Lung (tissue), 12 donors: Measurements from ENCODE around the gene CYP51A1. TPM values are rescaled to one million over a fixed set of nuclear protein-coding genes. Genes with fewer than 3 reads are reported as not detected.
A peak's percentile ranks its signal among the peaks of the same experiment; 100 is the strongest.

Source experiments
- ATAC-seq: fragments of 200-7000 bp; cut with Tn5 transposase; one replicate; pipeline ENCODE4 v1.9.1; 2020; ENCODE audit warnings: moderate number of reproducible peaks; ENCODE audit not compliant: insufficient read depth, low FRiP score
- DNase-seq, 3 donors: peaks; one replicate each; pipeline ENCODE4 v3.0.0-alpha.2; 2013 to 2017
- H3K27ac ChIP-seq, 2 donors: one replicate each; pipeline ENCODE4 v1.5.1; 2013; ENCODE audit warnings: mild to moderate bottlenecking in 2 of 2, moderate library complexity in 2 of 2, control low read depth in 1 of 2, inconsistent platforms in 1 of 2, low read depth in 1 of 2, low read length in 1 of 2
- H3K27me3 ChIP-seq, 3 donors: one replicate each; pipeline ENCODE4 v1.5.1; 2013; ENCODE audit warnings: low read length in 2 of 3; ENCODE audit not compliant: control insufficient read depth in 3 of 3, insufficient read depth in 3 of 3
- H3K36me3 ChIP-seq, 4 donors: one replicate each; pipeline ENCODE4 v1.5.1; 2013; ENCODE audit warnings: low read length in 4 of 4, mild to moderate bottlenecking in 1 of 4, moderate library complexity in 1 of 4; ENCODE audit not compliant: control insufficient read depth in 4 of 4, insufficient read depth in 4 of 4
- H3K4me1 ChIP-seq, 5 donors: one replicate each; pipeline ENCODE4 v1.5.1; 2013; ENCODE audit warnings: low read length in 5 of 5, mild to moderate bottlenecking in 2 of 5, moderate library complexity in 1 of 5; ENCODE audit not compliant: control insufficient read depth in 5 of 5, insufficient read depth in 5 of 5
- H3K4me3 ChIP-seq: one replicate; pipeline ENCODE4 v1.5.1; 2013; ENCODE audit warnings: mild to moderate bottlenecking, control low read depth, moderate library complexity
- H3K9ac ChIP-seq, 2 donors: one replicate each; pipeline ENCODE4 v1.5.1; 2013; ENCODE audit warnings: low read length in 2 of 2, control low read depth in 1 of 2; ENCODE audit not compliant: insufficient read depth in 1 of 2
- H3K9me3 ChIP-seq, 4 donors: one replicate each; pipeline ENCODE4 v1.5.1; 2013; ENCODE audit warnings: low read length in 3 of 4, mild to moderate bottlenecking in 1 of 4, moderate library complexity in 1 of 4; ENCODE audit not compliant: control insufficient read depth in 4 of 4, insufficient read depth in 3 of 4
- WGBS, 2 donors: extraction: QIAGEN DNeasy Blood & Tissue Kit; methylation state at CpG; one replicate each; pipeline ENCODE4 v1.1.7; 2013; 5-methylcytosine and 5-hydroxymethylcytosine counted together
- polyA plus RNA-seq, 2 donors: library from polyadenylated mRNA; stranded (reverse); fragments of 200-250 nt; gene quantifications; one replicate each; pipeline ENCODE4 v1.2.1, GENCODE V29; 2013
- total RNA-seq, 2 donors: library from RNA; depleted of rRNA in 1 of 2; stranded (reverse); fragments of >200 nt in 1 of 2; gene quantifications; one replicate each; pipeline ENCODE4 v1.2.1, GENCODE V29; 2014 to 2021
- TF ChIP-seq, protein P1 (sequence below): IDR thresholded peaks from 2 replicates; pipeline ENCODE4 v1.5.1; 2012; ENCODE audit warnings: mild to moderate bottlenecking; ENCODE audit errors: control extremely low read depth, extremely low read depth
- donor health status: control.
- donor health status: control.
- donor health status: Bipolar disorder and iron deficiency.
- donor health status: healthy.
- donor health status: DM: yes; HTN: yes; CAD: no.

Gene CYP51A1
- total and polyA plus RNA-seq, 4 donors = 49.8 to 211 (median 117) TPM

DNA sequence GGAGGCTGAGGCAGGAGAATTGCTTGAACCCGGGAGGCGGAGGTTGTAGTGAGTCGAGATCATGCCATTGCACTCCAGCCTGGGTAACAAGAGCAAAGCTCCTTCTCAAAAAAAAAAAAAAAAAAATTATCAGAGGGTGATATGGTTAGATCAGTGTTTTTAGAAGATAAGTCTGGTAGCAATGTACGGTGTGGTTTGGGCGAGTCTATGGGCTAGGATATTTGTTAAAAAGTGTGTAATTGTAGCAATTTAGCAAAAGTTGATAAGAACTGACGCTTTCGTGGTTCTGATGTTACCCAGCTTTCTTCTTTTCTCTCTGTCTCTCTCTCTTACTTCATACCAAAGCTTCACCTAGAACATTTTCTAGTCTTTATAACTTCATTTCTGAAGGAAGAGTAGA is 6.9 kb upstream of the CYP51A1 start:
- Histone ChIP-seq H3K9me3 (no peaks in the 10 kb centered on the region), H3K27ac (no peak overlapping the region), H3K27me3 (no peaks in the 10 kb centered on the region), H3K36me3 (no peaks in the 10 kb centered on the region), H3K4me1 (no peaks in the 10 kb centered on the region), H3K4me3 (no peak overlapping the region), H3K9ac (no peak overlapping the region)
- no peak for ATAC-seq
- DNase-seq = no peak
- 95 to 98% methylated on average over 7 of the region's 7 CpGs for WGBS, 2 donors
- TF ChIP-seq, protein P1, sequence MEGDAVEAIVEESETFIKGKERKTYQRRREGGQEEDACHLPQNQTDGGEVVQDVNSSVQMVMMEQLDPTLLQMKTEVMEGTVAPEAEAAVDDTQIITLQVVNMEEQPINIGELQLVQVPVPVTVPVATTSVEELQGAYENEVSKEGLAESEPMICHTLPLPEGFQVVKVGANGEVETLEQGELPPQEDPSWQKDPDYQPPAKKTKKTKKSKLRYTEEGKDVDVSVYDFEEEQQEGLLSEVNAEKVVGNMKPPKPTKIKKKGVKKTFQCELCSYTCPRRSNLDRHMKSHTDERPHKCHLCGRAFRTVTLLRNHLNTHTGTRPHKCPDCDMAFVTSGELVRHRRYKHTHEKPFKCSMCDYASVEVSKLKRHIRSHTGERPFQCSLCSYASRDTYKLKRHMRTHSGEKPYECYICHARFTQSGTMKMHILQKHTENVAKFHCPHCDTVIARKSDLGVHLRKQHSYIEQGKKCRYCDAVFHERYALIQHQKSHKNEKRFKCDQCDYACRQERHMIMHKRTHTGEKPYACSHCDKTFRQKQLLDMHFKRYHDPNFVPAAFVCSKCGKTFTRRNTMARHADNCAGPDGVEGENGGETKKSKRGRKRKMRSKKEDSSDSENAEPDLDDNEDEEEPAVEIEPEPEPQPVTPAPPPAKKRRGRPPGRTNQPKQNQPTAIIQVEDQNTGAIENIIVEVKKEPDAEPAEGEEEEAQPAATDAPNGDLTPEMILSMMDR = no peak

DNA sequence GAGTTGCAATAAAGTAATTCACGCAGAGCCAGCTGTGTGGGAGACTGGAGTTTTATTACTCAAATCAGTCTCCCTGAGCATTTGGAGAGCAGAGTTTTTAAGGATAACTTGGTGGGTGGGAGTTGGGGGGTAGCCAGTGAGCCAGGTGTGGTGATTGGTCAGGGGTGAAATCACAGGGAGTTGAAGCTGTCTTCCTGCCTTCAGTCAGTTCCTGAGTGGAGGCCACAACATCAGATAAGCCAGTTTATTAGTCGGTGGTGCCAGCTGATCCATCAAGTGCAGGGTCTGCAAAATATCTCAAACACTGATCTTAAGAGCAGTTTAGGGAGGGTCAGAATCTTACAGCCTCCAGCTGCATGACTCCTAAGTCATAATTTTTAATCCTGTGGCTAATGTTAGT is 3.3 kb upstream of the CYP51A1 start:
- 44 to 47% methylated on average over 2 of the region's 2 CpGs for WGBS, 2 donors
- Histone ChIP-seq H3K36me3 (no peaks in the 10 kb centered on the region), H3K9ac (no peak overlapping the region), H3K9me3 (no peaks in the 10 kb centered on the region), H3K27ac (no peak overlapping the region), H3K27me3 (no peaks in the 10 kb centered on the region), H3K4me3 (no peak overlapping the region), H3K4me1 (peaks cover 0 to 17% (median 3%) of the 10 kb centered on the region in 5 donors)
- peak in 2 of 3 donors; percentile 5 to 15 for DNase-seq
- ATAC-seq = no peak
- TF ChIP-seq, protein P1 = no peak

DNA sequence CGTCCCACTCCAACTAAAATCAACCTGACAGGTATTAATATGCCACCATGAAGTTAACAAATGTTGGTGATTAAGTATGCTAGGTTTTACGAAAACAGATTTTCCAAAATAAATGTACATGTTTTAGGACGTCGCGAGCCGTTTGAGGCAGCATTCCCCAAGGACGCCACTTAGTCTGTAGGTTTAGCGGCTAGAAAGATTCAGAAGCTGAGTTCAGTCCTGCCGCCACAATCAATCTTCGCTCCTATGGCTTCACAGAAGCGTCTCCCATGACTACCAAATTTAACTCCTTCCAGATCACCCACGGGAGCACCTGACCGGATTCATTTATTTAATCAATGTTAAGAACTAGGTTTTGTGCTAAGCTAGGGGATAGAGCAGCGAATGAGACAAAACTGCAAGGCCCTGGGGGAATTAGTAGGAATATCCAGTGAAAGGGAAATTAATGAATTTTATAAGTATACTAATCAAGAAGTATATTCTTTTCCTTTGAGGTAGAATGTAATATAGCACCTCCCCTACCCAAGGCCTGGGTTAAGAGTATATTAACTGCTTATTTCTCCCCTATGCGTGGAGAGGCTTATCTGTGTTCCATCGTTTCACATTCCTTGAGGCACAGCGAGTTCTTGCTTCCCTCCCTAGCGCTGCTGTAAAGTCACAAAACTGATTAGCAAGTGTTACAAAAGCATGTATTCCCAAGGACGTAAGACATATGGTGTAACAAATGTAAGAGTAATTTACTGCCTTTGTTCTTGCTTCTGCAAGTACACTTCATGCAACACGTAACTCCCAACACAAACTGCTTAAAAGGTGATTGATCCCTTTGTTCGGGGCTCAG is 994 bp upstream of the CYP51A1 start:
- Histone ChIP-seq H3K27me3 (no peaks in the 10 kb centered on the region), H3K27ac (peak overlapping the region; percentile 75 to 99), H3K4me1 (peaks cover 0 to 25% (median 3%) of the 10 kb centered on the region in 5 donors), H3K9ac (peak overlapping the region; percentile 56 to 82), H3K4me3 (peak overlapping the region; percentile 99), H3K36me3 (peaks cover 0 to 5% (median 2%) of the 10 kb centered on the region in 4 donors), H3K9me3 (no peaks in the 10 kb centered on the region)
- ATAC-seq = no peak
- 29 to 31% methylated on average over 21 of the region's 21 CpGs for WGBS, 2 donors
- TF ChIP-seq, protein P1 = no peak
- DNase-seq = peak in 2 of 3 donors; percentile 43 to 55
